GM19395 (cell line): ENCODE results near the gene LPAR1.
"Not testable (repeated sequence)": the region's sequence is repeated elsewhere in the genome, so short reads cannot be mapped to it uniquely, and the experiment has no call there.

ENCODE experiments used
- ATAC-seq: cut with Tn5 transposase; IDR thresholded peaks from one replicate; pipeline ENCODE4 v1.9.1; 2021; ENCODE audit warnings: mild to moderate bottlenecking, moderate library complexity; ENCODE audit not compliant: unreplicated experiment

Gene LPAR1

DNA sequence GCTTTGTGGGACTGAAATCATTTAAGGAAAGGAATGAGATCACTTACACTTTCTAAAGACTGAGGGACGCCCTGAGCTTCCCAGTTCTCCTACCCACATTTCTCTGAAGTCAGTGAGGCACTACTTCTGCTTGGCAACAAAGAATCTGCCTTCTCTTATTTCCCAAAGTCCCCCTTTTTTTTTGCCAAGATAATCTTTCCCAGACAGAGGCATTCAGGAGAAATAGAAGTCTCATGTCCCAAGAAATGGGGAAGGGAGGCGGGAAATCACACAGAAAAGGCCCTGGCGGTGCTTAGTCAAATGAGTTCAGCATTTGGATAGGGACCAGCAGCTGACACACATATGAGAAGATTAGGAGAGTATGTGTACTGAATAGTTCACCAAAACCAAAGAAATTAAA lies 210.0 kb downstream of the LPAR1 start:
- ATAC-seq, result no peak

DNA sequence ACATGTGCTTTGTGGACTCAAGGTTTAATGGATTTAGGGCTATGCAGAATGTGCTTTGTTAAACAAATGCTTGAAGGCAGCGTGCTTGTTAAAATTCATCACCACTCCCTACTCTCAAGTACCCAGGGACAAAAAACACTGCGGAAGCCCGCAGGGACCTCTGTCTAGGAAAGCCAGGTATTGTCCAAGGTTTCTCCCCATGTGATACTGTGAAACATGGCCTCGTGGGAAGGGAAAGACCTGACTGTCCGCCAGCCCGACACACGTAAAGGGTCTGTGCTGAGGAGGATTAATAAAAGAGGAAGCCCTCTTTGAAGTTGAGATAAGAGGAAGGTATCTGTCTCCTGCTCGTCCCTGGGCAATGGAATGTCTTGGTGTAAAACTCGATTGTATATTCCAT lies 211.9 kb downstream of the LPAR1 start:
- not testable (repeated sequence) for ATAC-seq

DNA sequence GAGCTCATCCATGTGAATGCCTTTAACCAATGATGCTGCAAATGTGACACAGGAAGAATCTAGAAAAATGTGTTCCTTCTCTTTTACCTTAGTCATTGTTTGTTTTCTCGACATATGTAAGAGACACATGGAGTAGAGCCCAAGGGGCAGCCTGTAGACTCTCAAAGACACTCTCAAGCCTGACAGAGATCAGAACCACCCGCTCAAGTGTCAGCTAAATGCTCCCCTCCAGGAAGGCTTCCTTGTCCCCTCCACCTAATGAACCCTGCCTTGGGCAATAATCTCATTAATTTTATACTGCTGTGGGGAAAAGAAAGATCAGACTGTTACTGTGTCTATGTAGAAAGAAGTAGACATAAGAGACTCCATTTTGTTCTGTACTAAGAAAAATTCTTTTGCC lies 212.3 kb downstream of the LPAR1 start:
- no peak for ATAC-seq

- ATAC-seq, result not testable (repeated sequence)
Measured at GRCh38 chr9:110825129-110825528, 213.1 kb downstream of the LPAR1 start.
